A204.1 (cell line): Measurements from ENCODE around the gene ASL.
"Not testable (repeated sequence)": the region's sequence is repeated elsewhere in the genome, so short reads cannot be mapped to it uniquely, and the experiment has no call there.

Experiments
- FAIRE-seq: peaks from 2 replicates; lab custom pipeline; 2012; peaks lifted over from hg19 to GRCh38; lab: Jason Lieb, UNC

Gene ASL

GRCh38 chr7:66076462-66077329, 1.1 kb downstream of the ASL start:
- FAIRE-seq, result no peak

- no peak for FAIRE-seq
Measured at GRCh38 chr7:66078067-66078466, 2.4 kb downstream of the ASL start.

- no peak for FAIRE-seq
Measured at GRCh38 chr7:66082083-66082482, 6.5 kb downstream of the ASL start.

GRCh38 chr7:66082886-66083415, 7.3 kb downstream of the ASL start:
- FAIRE-seq, result no peak

- FAIRE-seq, result no peak
Measured at GRCh38 chr7:66083677-66084076, 8.1 kb downstream of the ASL start.

GRCh38 chr7:66088861-66089838, 13.5 kb downstream of the ASL start:
- no peak for FAIRE-seq

- FAIRE-seq, result no peak
Measured at GRCh38 chr7:66092654-66093053, 17.0 kb downstream of the ASL start.

GRCh38 chr7:66095010-66095409, 19.4 kb downstream of the ASL start:
- FAIRE-seq, result no peak

GRCh38 chr7:66099232-66099550, 23.6 kb downstream of the ASL start:
- no peak for FAIRE-seq

GRCh38 chr7:66099551-66100407, 24.2 kb downstream of the ASL start:
- FAIRE-seq, result no peak

GRCh38 chr7:66100408-66101050, 24.9 kb downstream of the ASL start:
- no peak for FAIRE-seq

GRCh38 chr7:66102168-66102567, 26.5 kb downstream of the ASL start:
- not testable (repeated sequence) for FAIRE-seq

GRCh38 chr7:66103994-66104393, 28.4 kb downstream of the ASL start:
- FAIRE-seq, result not testable (repeated sequence)

- FAIRE-seq, result no peak
Measured at GRCh38 chr7:66105263-66105748, 29.7 kb downstream of the ASL start.

GRCh38 chr7:66108410-66108809, 32.8 kb downstream of the ASL start:
- not testable (repeated sequence) for FAIRE-seq

- FAIRE-seq, result no peak
Measured at GRCh38 chr7:66110856-66111255, 35.2 kb downstream of the ASL start.

GRCh38 chr7:66114743-66115649, 39.4 kb downstream of the ASL start, which contains the start of gene CRCP:
Gene CRCP, plus strand, starts transcription at chr7:66114847. Its CDS starts 116 bp downstream, at chr7:66114963.
- peak; percentile 82 for FAIRE-seq

- FAIRE-seq, result not testable (repeated sequence)
Measured at GRCh38 chr7:66116680-66117420, 41.2 kb downstream of the ASL start.

- no peak for FAIRE-seq
Measured at GRCh38 chr7:66118603-66119002, 43.0 kb downstream of the ASL start.
